DND-41 (cell line): ENCODE measurements around the gene KRT34.

ENCODE experiments used
- ATAC-seq: fragments of 200-7000 bp; cut with Tn5 transposase; 3 replicates; pipeline ENCODE4 v1.9.1; 2021; ENCODE audit warnings: low read depth; ENCODE audit not compliant: insufficient read depth
- DNase-seq: peaks from one replicate; pipeline ENCODE4 v3.0.0-alpha.2; 2020
- H2AFZ ChIP-seq: 2 replicates; pipeline ENCODE4 v1.6.0; 2012; ENCODE audit warnings: low read depth, low read length
- H3K27ac ChIP-seq: 2 replicates; pipeline ENCODE4 v1.5.1; 2012; ENCODE audit warnings: low read length, inconsistent platforms
- H3K27me3 ChIP-seq: fragments of 200-600 bp; sonication (generic); 2 replicates; pipeline ENCODE4 v1.6.0; 2012; ENCODE audit warnings: low read length, mild to moderate bottlenecking, inconsistent platforms; ENCODE audit not compliant: insufficient read depth, poor library complexity
- H3K36me3 ChIP-seq: 2 replicates; pipeline ENCODE4 v1.5.1; 2012; ENCODE audit warnings: low read length, inconsistent platforms; ENCODE audit not compliant: insufficient read depth
- H3K4me1 ChIP-seq: 2 replicates; pipeline ENCODE4 v1.5.1; 2012; ENCODE audit warnings: mild to moderate bottlenecking, low read length; ENCODE audit not compliant: insufficient read depth
- H3K4me2 ChIP-seq: 2 replicates; pipeline ENCODE4 v1.6.0; 2012; ENCODE audit warnings: mild to moderate bottlenecking, moderate library complexity, low read length, inconsistent platforms; ENCODE audit not compliant: insufficient read depth
- H3K4me3 ChIP-seq, 2 experiments: fragments of 200-600 bp in 1 of 2; shearing (Covaris generic) in 1 of 2; 2 replicates each; pipeline ENCODE4 v1.5.1; 2012 to 2016; ENCODE audit warnings: inconsistent platforms in 2 of 2, low read length in 2 of 2, mild to moderate bottlenecking in 2 of 2, low read depth in 1 of 2, moderate library complexity in 1 of 2
- H3K79me2 ChIP-seq: 2 replicates; pipeline ENCODE4 v1.6.0; 2012; ENCODE audit warnings: low read length, inconsistent platforms; ENCODE audit not compliant: insufficient read depth
- H3K9ac ChIP-seq: 2 replicates; pipeline ENCODE4 v1.6.0; 2012; ENCODE audit warnings: low read depth, mild to moderate bottlenecking, inconsistent platforms, low read length, moderate library complexity
- H3K9me3 ChIP-seq: 2 replicates; pipeline ENCODE4 v1.5.1; 2012; ENCODE audit warnings: low read length, moderate library complexity, mild to moderate bottlenecking, inconsistent platforms; ENCODE audit not compliant: insufficient read depth, severe bottlenecking
- H4K20me1 ChIP-seq: 2 replicates; pipeline ENCODE4 v1.6.0; 2012; ENCODE audit warnings: low read length; ENCODE audit not compliant: insufficient read depth
- CTCF ChIP-seq: IDR thresholded peaks from 2 replicates; pipeline ENCODE4 v1.5.1; 2012; ENCODE audit warnings: borderline replicate concordance, low read length, moderate library complexity, mild to moderate bottlenecking; ENCODE audit not compliant: poor library complexity, severe bottlenecking; ENCODE audit errors: extremely low read depth
- EZH2 ChIP-seq: IDR thresholded peaks from 3 replicates; pipeline ENCODE4 v1.6.1; 2012; ENCODE audit warnings: borderline replicate concordance, low read depth, mild to moderate bottlenecking, moderate library complexity, low read length, inconsistent platforms; ENCODE audit not compliant: severe bottlenecking

KRT34 gene

GRCh38 chr17:41340934-41341861, 40.9 kb downstream of the KRT34 start:
- TF ChIP-seq CTCF, result no peak
- no peak for TF ChIP-seq EZH2
- Histone ChIP-seq H3K79me2 (no peaks in the 10 kb centered on the region), H3K27ac (no peak overlapping the region), H3K9ac (no peak overlapping the region), H3K4me2 (no peak overlapping the region), H3K36me3 (no peaks in the 10 kb centered on the region), H2AFZ (no peak overlapping the region), H3K4me3 (no peak overlapping the region), H4K20me1 (no peaks in the 10 kb centered on the region), H3K9me3 (no peaks in the 10 kb centered on the region), H3K4me1 (no peaks in the 10 kb centered on the region), H3K27me3 (peaks cover 3% of the 10 kb centered on the region)
- DNase-seq, result no peak
- ATAC-seq, result no peak

DNA sequence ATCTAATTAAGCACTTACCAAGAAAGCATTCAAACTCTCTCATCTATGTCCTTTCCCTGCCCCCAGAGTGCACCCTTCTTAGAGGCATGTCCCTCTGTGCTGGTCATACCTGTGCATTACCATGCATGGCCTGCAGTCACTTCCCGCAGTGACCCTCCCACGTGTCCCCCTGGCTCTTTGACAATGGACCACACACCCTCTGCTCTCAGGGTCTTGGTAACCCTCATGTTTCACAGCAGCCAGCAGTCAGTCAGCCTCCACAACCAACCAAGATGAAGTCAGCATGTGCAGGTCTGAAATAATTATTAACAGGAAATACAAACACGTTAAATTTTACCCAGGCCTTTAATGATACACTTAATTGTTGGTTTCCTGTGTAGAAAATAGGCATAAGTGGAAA, 41.6 kb downstream of the KRT34 start:
- no peaks in the 10 kb centered on the region for H3K79me2 ChIP-seq
- ATAC-seq (no peak), DNase-seq (no peak)
- TF ChIP-seq CTCF (no peak), EZH2 (no peak)
- no peaks in the 10 kb centered on the region for H3K36me3 ChIP-seq
- no peaks in the 10 kb centered on the region for H4K20me1 ChIP-seq
- H3K27ac ChIP-seq, result no peak overlapping the region
- H3K9ac ChIP-seq, result no peak overlapping the region
- H3K4me3 ChIP-seq, result no peak overlapping the region
- peaks cover 3% of the 10 kb centered on the region for H3K27me3 ChIP-seq
- H3K4me2 ChIP-seq, result no peak overlapping the region
- H2AFZ ChIP-seq, result no peak overlapping the region
- no peaks in the 10 kb centered on the region for H3K9me3 ChIP-seq
- no peaks in the 10 kb centered on the region for H3K4me1 ChIP-seq

DNA sequence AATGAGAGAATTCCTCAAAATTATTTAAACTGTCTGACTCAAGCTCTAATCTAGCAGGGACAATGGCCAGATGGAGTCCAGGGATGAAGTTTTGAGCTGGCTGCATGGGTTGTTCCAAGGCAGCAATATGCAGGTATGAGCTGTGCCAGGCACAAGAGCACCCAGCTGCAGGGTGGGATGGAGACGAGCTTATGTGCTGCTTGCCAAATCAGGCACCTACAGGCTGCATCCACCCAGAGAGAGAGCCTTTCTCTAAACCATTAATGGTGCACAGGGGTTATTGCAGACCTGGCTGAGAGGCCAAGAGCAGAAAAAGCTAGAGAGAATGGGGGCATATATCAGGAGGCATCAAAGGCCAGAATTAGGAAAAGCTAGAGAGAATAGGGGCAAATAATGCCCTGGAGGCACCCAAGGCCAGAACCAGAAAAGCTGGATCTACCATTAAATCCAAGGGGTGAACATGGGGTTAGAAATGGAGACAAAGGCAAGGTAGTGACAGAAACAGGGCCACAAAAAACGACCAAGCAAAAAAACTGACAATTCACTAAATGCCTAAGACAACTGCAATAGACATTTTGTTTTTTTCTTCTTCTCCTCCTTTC, 42.4 kb downstream of the KRT34 start:
- Histone ChIP-seq H3K4me2 (no peak overlapping the region), H3K4me3 (no peak overlapping the region), H3K27me3 (peaks cover 3% of the 10 kb centered on the region), H4K20me1 (no peaks in the 10 kb centered on the region), H3K79me2 (no peaks in the 10 kb centered on the region), H3K36me3 (no peaks in the 10 kb centered on the region), H3K9me3 (no peaks in the 10 kb centered on the region), H2AFZ (no peak overlapping the region), H3K9ac (no peak overlapping the region), H3K27ac (no peak overlapping the region), H3K4me1 (no peaks in the 10 kb centered on the region)
- DNase-seq (no peak), ATAC-seq (no peak)
- TF ChIP-seq EZH2 (no peak), CTCF (no peak)
